ENCODE data around the gene TM4SF4.

The TM4SF4 gene

DNA sequence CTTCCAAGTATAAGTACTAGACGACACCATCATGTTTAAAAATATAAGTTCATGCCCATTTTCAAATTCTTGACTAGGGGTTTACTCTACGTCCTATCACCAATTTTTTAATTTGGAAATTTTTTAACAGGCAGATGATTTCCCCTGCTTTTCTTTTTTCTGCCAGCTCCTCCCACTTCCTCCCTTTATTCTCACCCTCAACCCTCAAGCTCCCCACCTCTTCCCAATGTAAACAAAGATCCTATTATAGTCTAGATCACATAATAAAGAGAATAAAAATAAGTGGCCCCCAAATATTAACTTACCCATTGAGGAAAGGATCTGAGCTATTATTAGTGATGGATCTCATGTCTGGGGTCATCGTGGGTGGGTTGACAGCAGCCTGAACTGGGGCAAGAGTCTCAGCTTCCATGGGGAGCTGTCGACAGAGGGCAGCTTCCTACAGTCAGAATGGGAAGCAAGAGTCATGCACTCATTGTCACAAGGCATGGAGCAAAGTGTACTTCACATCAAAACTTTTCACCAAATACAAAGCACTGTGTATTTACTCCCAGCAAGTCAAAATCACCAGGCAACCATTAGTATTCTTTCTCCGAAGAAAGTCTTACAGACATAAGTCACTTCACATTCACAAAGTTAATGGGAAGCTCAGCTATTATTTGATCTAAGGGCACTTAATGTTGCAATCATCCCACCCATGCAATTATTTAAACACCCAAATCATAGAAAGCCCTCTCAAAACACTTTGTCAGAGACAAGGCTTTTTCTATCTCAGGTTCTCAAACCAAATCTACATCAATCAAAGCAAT lies 53.2 kb downstream of the TM4SF4 start:
- Histone ChIP-seq H3K36me3 (ENCODE audit: insufficient read depth, low read length) (no peaks in the 10 kb centered on the region), H3K9me2 (replicated peaks; ENCODE audit: low read depth, low read length) (no peaks in the 10 kb centered on the region), H4K20me1 (ENCODE audit: insufficient read depth, low read length, poor library complexity, severe bottlenecking) (no peaks in the 10 kb centered on the region), H3K27me3 (ENCODE audit: insufficient read depth, low read length, poor library complexity, severe bottlenecking) (no peaks in the 10 kb centered on the region), H3K4me1 (ENCODE audit: insufficient read depth, low read length, poor library complexity, severe bottlenecking) (peaks cover 2% of the 10 kb centered on the region), H3K9ac (ENCODE audit: low read depth, low read length, poor library complexity, severe bottlenecking) (no peak overlapping the region), H3K4me3 (ENCODE audit: low read length, poor library complexity, severe bottlenecking) (no peak overlapping the region), H2AFZ (ENCODE audit: low read length) (no peak overlapping the region), H3K4me2 (ENCODE audit: low read depth, low read length, poor library complexity, severe bottlenecking) (no peak overlapping the region), H3K79me2 (ENCODE audit: insufficient read depth, low read length) (no peaks in the 10 kb centered on the region), H3F3A (ENCODE audit: low read depth) (no peaks in the 10 kb centered on the region), H3K9me3 (ENCODE audit: insufficient read depth, low read depth, low read length) (no peaks in the 10 kb centered on the region)
- no peak for TF ChIP-seq EZH2phosphoT487 (IDR thresholded peaks at IDR 0.05; ENCODE audit: borderline replicate concordance)
- TF ChIP-seq, protein P1, sequence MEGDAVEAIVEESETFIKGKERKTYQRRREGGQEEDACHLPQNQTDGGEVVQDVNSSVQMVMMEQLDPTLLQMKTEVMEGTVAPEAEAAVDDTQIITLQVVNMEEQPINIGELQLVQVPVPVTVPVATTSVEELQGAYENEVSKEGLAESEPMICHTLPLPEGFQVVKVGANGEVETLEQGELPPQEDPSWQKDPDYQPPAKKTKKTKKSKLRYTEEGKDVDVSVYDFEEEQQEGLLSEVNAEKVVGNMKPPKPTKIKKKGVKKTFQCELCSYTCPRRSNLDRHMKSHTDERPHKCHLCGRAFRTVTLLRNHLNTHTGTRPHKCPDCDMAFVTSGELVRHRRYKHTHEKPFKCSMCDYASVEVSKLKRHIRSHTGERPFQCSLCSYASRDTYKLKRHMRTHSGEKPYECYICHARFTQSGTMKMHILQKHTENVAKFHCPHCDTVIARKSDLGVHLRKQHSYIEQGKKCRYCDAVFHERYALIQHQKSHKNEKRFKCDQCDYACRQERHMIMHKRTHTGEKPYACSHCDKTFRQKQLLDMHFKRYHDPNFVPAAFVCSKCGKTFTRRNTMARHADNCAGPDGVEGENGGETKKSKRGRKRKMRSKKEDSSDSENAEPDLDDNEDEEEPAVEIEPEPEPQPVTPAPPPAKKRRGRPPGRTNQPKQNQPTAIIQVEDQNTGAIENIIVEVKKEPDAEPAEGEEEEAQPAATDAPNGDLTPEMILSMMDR (conservative IDR thresholded peaks at IDR 0.05; ENCODE audit: low read length), result no peak

DNA sequence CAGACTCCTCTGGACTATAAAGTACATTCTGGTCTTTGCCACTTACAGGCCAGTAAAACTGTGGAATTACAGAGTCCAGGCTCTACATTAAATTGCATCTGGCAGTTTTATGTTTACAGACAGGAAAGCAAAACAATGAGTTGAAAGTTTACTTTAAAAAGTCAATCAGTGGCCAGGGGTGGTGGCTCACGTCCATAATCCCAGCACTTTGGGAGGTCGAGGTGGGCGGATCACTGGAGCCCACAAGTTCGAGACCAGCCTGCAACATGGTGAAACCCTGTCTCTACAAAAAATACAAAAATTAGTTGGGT lies 53.8 kb downstream of the TM4SF4 start:
- no peaks in the 10 kb centered on the region for H3K36me3 ChIP-seq (ENCODE audit: insufficient read depth, low read length)
- H4K20me1 ChIP-seq (ENCODE audit: insufficient read depth, low read length, poor library complexity, severe bottlenecking), result no peaks in the 10 kb centered on the region
- TF ChIP-seq, protein P1 (conservative IDR thresholded peaks at IDR 0.05; ENCODE audit: low read length), result no peak
- TF ChIP-seq EZH2phosphoT487 (IDR thresholded peaks at IDR 0.05; ENCODE audit: borderline replicate concordance), result no peak
- H3K27me3 ChIP-seq (ENCODE audit: insufficient read depth, low read length, poor library complexity, severe bottlenecking), result no peaks in the 10 kb centered on the region
- H3K4me1 ChIP-seq (ENCODE audit: insufficient read depth, low read length, poor library complexity, severe bottlenecking), result peaks cover 5% of the 10 kb centered on the region
- no peaks in the 10 kb centered on the region for H3F3A ChIP-seq (ENCODE audit: low read depth)
- H3K4me2 ChIP-seq (ENCODE audit: low read depth, low read length, poor library complexity, severe bottlenecking), result no peak overlapping the region
- no peaks in the 10 kb centered on the region for H3K9me3 ChIP-seq (ENCODE audit: insufficient read depth, low read depth, low read length)
- H3K9me2 ChIP-seq (replicated peaks; ENCODE audit: low read depth, low read length), result no peaks in the 10 kb centered on the region
- H3K79me2 ChIP-seq (ENCODE audit: insufficient read depth, low read length), result no peaks in the 10 kb centered on the region
- no peak overlapping the region for H3K9ac ChIP-seq (ENCODE audit: low read depth, low read length, poor library complexity, severe bottlenecking)
- no peak overlapping the region for H2AFZ ChIP-seq (ENCODE audit: low read length)
- H3K4me3 ChIP-seq (ENCODE audit: low read length, poor library complexity, severe bottlenecking), result no peak overlapping the region

DNA sequence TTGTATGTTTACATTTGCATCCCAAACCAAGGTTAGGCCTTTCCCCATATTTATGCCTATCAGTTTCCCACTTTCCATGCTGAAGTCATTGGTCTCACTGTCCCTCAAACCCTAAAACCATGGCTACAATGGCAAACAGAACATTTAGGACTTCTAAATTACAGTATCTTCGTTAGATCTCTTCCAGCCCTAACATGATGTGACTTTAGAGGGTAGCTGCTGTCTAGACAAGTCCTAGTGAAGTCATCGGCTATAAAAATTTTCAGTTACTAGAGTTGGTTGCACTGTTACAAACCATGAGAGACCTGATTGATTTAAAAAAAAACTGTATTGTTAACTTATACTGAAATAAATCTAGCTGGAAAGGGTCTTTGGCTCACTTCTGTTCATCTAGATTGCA lies 54.6 kb downstream of the TM4SF4 start:
- Histone ChIP-seq H4K20me1 (ENCODE audit: insufficient read depth, low read length, poor library complexity, severe bottlenecking) (no peaks in the 10 kb centered on the region), H3K36me3 (ENCODE audit: insufficient read depth, low read length) (no peaks in the 10 kb centered on the region), H3K9me2 (replicated peaks; ENCODE audit: low read depth, low read length) (no peaks in the 10 kb centered on the region), H3K9me3 (ENCODE audit: insufficient read depth, low read depth, low read length) (no peaks in the 10 kb centered on the region), H3K79me2 (ENCODE audit: insufficient read depth, low read length) (no peaks in the 10 kb centered on the region), H3K9ac (ENCODE audit: low read depth, low read length, poor library complexity, severe bottlenecking) (no peak overlapping the region), H3F3A (ENCODE audit: low read depth) (no peaks in the 10 kb centered on the region), H3K4me1 (ENCODE audit: insufficient read depth, low read length, poor library complexity, severe bottlenecking) (peaks cover 5% of the 10 kb centered on the region), H3K4me3 (ENCODE audit: low read length, poor library complexity, severe bottlenecking) (no peak overlapping the region), H2AFZ (ENCODE audit: low read length) (no peak overlapping the region), H3K27me3 (ENCODE audit: insufficient read depth, low read length, poor library complexity, severe bottlenecking) (no peaks in the 10 kb centered on the region), H3K4me2 (ENCODE audit: low read depth, low read length, poor library complexity, severe bottlenecking) (no peak overlapping the region)
- TF ChIP-seq, protein P1 (conservative IDR thresholded peaks at IDR 0.05; ENCODE audit: low read length), result no peak

Measured in Loucy (cell line).